Naive B cell (primary cell): ENCODE results near the gene FAAP20. TPM values are rescaled to one million over a fixed set of nuclear protein-coding genes. Genes with fewer than 3 reads are reported as not detected.

ENCODE experiments used
- ATAC-seq, 2 donors: fragments of 150-1000 bp; cut with Tn5 transposase; 2 replicates each; pipeline ENCODE4 v1.10.0; 2021; ENCODE audit warnings: low read depth in 2 of 2, mild to moderate bottlenecking in 2 of 2, moderate library complexity in 2 of 2
- DNase-seq: peaks from one replicate; pipeline ENCODE4 v3.0.0; 2022
- H3K27ac Mint-ChIP-seq, 6 donors: one replicate each; pipeline ENCODE4 v1.8.0; 2020 to 2022; ENCODE audit warnings: mild to moderate bottlenecking in 6 of 6, mixed read lengths in 6 of 6, moderate library complexity in 5 of 6, inconsistent platforms in 2 of 6
- H3K27me3 Mint-ChIP-seq, 3 donors: one replicate each; pipeline ENCODE4 v1.8.0; 2021 to 2022; ENCODE audit warnings: mixed read lengths in 3 of 3, mild to moderate bottlenecking in 1 of 3
- H3K36me3 Mint-ChIP-seq, 2 donors: one replicate each; pipeline ENCODE4 v1.8.0; 2020 to 2022; ENCODE audit warnings: mixed read lengths in 2 of 2, inconsistent platforms in 1 of 2, mild to moderate bottlenecking in 1 of 2
- H3K4me1 Mint-ChIP-seq, 3 donors: one replicate each; pipeline ENCODE4 v1.8.0; 2020 to 2022; ENCODE audit warnings: mixed read lengths in 3 of 3, inconsistent platforms in 1 of 3, mild to moderate bottlenecking in 1 of 3, moderate library complexity in 1 of 3
- H3K4me3 Mint-ChIP-seq, 8 donors: one replicate each; pipeline ENCODE4 v1.8.0; 2020 to 2022; ENCODE audit warnings: mild to moderate bottlenecking in 8 of 8, mixed read lengths in 8 of 8, moderate library complexity in 8 of 8, inconsistent platforms in 2 of 8
- H3K9me3 Mint-ChIP-seq, 7 donors: one replicate each; pipeline ENCODE4 v1.8.0; 2020 to 2022; ENCODE audit warnings: mixed read lengths in 7 of 7, mild to moderate bottlenecking in 5 of 7, inconsistent platforms in 2 of 7, moderate library complexity in 1 of 7
- polyA plus RNA-seq, 6 donors: library from polyadenylated mRNA; unstranded; fragments of 300-500 nt; fragmentation: Illumina TruSeq; gene quantifications; one replicate each; pipeline ENCODE4 v1.2.3, GENCODE V29; 2021; ENCODE audit warnings: low read depth in 6 of 6

The FAAP20 gene
- polyA plus RNA-seq, 6 donors from 2014 or later: 67.1 to 90.7 (median 77.7) TPM

GRCh38 chr1:2181271-2181670, 13.3 kb downstream of the FAAP20 start:
- Mint-ChIP-seq H3K27ac (no peak overlapping the region), H3K4me3 (no peak overlapping the region), H3K9me3 (no peaks in the 10 kb centered on the region), H3K27me3 (no peaks in the 10 kb centered on the region), H3K4me1 (peaks cover 2 to 15% (median 12%) of the 10 kb centered on the region in 3 donors), H3K36me3 (no peaks in the 10 kb centered on the region)
- DNase-seq (no peak), ATAC-seq (no peak)

DNA sequence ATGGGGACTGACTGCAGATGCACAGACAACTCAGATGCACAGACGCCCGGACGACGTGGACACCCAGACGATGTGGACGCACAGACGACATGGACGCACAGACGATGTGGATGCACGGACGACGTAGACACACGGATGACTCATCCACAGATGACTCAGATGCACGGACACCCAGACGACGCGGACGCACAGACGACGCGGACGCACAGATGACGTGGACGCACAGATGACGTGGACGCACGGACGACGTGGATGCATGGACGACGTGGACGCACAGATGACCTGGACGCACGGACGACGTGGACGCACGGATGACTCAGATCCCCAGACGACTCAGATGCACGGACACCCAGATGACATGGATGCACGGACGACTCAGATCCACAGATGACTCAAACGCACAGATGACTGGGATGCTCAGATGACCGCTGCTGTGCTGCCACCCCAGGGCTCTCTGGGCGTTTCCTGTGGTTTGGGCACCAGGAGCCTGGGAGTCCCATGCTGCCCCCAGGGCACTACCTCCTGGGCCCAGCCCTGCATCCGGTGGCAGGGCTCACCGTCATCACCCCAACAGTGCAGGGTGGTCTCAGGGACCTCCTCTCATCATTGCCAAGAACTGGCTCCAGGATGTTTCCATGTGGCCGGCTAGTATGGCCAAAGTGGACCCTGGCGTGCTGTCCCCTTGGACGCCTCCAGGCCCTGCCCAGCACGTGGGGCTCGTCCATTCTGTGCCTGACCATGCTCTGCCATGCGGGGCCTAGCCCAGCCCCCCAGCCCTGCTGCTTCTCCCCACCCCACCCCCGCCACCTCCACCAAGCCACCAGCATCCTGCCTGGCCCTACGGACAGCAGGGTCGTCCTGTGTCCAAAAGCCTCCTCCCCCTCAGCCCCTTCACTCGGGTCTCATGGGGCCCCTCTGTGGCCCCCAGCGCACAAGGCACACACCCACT, 14.0 kb downstream of the FAAP20 start:
- no peak overlapping the region for H3K27ac Mint-ChIP-seq
- DNase-seq: no peak
- no peaks in the 10 kb centered on the region for H3K9me3 Mint-ChIP-seq
- H3K4me1 Mint-ChIP-seq: peaks cover 2 to 17% (median 12%) of the 10 kb centered on the region in 3 donors
- ATAC-seq: no peak
- no peak overlapping the region for H3K4me3 Mint-ChIP-seq
- no peaks in the 10 kb centered on the region for H3K27me3 Mint-ChIP-seq
- H3K36me3 Mint-ChIP-seq: no peaks in the 10 kb centered on the region

DNA sequence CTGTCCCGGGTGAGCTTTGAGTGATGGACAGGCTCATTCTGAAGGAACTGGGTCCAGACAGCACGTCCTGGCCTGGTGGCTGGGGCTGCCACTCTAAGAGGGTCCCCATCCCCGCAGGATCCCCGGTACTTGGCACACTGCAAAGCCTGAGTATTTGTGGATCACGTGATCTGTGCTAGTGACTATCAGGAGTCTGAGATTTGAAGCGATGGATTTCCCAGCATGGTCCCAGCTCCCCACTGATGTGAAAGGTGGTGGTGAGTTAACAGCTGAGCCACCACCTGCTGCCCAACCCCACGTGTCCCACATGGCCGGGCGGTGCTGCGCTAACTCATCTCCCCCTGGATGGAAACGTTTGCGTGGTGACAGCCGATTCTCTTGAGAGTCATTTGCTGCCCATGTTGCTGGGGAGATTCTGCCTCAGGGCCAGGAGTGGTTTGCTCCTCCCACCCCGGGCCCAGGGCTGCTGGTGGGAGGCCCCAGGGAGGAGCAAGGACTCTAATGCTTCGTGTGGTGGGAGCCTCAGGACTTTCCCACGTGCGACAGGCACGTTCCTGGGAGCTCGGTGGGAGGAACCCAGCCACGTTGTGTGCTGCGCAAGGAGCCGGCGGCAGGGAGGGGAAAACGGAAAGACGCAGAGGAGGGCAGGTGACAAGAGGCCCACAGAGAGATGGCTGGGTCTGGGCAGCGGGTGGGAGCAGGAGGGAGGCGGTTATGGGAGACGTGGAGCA, 15.1 kb downstream of the FAAP20 start:
- no peak for DNase-seq
- Mint-ChIP-seq H3K4me1 (peaks cover 0 to 17% (median 16%) of the 10 kb centered on the region in 3 donors), H3K4me3 (no peak overlapping the region), H3K27ac (no peak overlapping the region), H3K9me3 (no peaks in the 10 kb centered on the region), H3K36me3 (no peaks in the 10 kb centered on the region), H3K27me3 (no peaks in the 10 kb centered on the region)
- ATAC-seq: no peak

DNA sequence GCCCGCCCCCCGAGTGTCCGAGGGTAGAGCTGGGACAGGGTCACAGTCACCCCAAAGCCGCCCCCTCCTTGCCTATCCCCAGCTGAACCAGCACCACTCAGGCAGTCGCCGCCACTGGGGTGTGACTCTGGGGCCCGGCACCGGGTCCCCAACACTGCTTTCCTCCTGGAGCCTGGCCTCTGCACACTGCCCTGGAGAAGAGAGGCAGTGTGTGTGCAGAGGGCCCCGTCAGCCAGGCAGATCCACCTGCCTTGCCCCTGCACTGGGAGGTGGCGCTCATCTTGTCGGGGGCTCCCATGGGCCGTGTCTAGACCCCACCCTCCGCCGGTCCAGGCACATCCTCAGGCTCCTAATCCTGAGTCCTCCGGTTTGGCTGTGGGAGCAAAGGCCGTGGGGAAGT, 15.7 kb downstream of the FAAP20 start:
- H3K4me3 Mint-ChIP-seq: no peak overlapping the region
- no peak overlapping the region for H3K27ac Mint-ChIP-seq
- no peaks in the 10 kb centered on the region for H3K27me3 Mint-ChIP-seq
- peaks cover 0 to 21% (median 17%) of the 10 kb centered on the region in 3 donors for H3K4me1 Mint-ChIP-seq
- no peaks in the 10 kb centered on the region for H3K36me3 Mint-ChIP-seq
- no peak for ATAC-seq
- no peak for DNase-seq
- H3K9me3 Mint-ChIP-seq: no peaks in the 10 kb centered on the region

DNA sequence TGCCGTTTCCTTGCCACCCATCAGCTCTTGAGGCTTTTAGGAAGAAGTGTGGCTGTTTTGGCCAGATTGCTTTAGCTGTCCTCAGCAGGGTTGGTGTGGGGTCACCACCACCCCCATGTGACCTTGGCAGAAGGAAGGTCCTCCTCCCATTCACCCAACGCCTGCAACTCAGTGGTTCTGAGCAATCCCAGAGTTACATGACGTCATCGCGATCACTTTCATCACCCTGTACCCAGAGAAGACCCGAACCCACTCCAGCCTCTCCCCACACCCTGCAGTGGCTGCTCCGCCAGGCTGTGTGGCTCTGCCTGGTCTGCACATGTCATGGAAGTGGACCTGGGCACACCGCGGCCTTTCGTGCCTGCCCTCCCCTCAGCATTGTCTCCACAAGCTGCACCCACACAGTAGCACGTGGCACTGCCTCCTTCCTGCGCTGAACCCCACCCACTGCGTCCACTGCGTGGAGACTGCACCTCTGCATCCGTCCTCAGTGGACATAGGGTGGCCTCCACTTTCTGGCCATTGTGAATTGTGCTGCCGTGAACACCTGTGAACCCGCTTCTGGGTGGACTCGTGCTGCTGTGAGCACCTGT, 16.5 kb downstream of the FAAP20 start:
- Mint-ChIP-seq H3K36me3 (no peaks in the 10 kb centered on the region), H3K4me3 (no peak overlapping the region), H3K4me1 (peaks cover 0 to 17% (median 14%) of the 10 kb centered on the region in 3 donors), H3K27me3 (no peaks in the 10 kb centered on the region), H3K9me3 (no peaks in the 10 kb centered on the region), H3K27ac (no peak overlapping the region)
- no peak for ATAC-seq
- DNase-seq: no peak

DNA sequence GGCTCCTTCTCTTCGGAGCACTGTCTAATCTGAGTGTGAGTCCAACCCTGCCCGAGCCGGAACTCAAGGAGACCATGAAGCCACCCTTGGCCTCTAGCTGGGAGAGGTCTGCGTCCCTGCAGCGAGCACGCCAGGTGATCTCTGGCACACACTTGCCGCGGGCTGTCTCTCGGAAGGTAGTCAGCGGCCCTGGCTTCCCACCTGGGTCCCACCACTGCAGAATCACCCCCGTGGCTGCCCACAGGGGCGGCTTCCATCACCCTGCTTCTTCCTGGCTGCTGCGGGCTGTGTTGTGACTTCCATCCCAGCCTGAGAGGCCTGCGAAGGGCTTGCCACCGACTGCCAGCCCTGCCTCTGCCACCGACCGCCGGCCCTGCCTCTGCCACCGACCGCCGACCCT, 17.0 kb downstream of the FAAP20 start:
- H3K27me3 Mint-ChIP-seq: no peaks in the 10 kb centered on the region
- DNase-seq: no peak
- H3K4me3 Mint-ChIP-seq: no peak overlapping the region
- no peaks in the 10 kb centered on the region for H3K9me3 Mint-ChIP-seq
- H3K27ac Mint-ChIP-seq: no peak overlapping the region
- no peak for ATAC-seq
- H3K36me3 Mint-ChIP-seq: no peaks in the 10 kb centered on the region
- H3K4me1 Mint-ChIP-seq: peaks cover 0 to 12% (median 11%) of the 10 kb centered on the region in 3 donors

- peaks cover 0 to 11% (median 10%) of the 10 kb centered on the region in 3 donors for H3K4me1 Mint-ChIP-seq
- ATAC-seq: no peak
- H3K27me3 Mint-ChIP-seq: no peaks in the 10 kb centered on the region
- H3K27ac Mint-ChIP-seq: no peak overlapping the region
- H3K9me3 Mint-ChIP-seq: no peaks in the 10 kb centered on the region
- H3K4me3 Mint-ChIP-seq: no peak overlapping the region
- no peaks in the 10 kb centered on the region for H3K36me3 Mint-ChIP-seq
- no peak for DNase-seq
Observed at GRCh38 chr1:2176615-2177014, 18.0 kb downstream of the FAAP20 start.

DNA sequence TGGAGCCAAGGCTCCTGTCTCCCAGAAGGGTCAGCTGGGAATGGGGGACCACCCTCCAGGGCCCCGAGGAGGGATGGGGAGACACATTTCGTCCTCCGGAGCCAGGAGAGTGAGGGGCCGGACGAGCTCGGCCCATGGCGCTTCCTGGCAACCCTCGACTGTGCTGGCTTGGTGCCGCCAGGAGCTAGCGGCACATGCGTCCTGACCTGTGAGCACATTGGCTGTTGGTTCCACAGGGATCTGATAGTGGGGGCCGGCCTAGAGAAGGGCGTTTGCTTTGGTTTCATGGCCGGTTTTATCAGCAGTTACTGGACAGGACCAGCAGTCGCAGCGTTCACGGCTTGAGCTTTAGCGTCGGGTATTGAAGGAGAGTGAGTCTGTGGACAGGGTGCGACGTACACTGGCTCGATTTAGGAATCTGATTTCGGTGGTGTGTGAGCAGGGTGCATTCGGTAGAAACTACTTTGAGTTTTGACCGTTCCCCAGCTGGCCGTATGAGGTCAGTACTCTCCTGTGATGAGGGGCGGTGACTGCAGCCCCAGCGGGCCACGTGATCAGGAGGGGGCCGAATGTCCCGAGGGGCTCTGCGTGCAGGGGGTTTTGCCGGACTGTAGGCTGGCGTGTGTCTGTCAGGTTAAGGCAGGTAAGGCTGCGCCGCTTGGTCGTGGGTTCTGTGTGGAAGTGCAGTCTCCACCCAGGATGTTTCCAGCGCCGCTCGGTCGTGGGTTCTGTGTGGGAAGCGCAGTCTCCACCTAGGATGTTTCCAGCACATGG, 18.7 kb downstream of the FAAP20 start:
- no peaks in the 10 kb centered on the region for H3K36me3 Mint-ChIP-seq
- no peaks in the 10 kb centered on the region for H3K9me3 Mint-ChIP-seq
- H3K27ac Mint-ChIP-seq: no peak overlapping the region
- peak overlapping the region in 1 of 8 donors; percentile 3 for H3K4me3 Mint-ChIP-seq
- DNase-seq: no peak
- H3K27me3 Mint-ChIP-seq: no peaks in the 10 kb centered on the region
- H3K4me1 Mint-ChIP-seq: peaks cover 0 to 11% (median 10%) of the 10 kb centered on the region in 3 donors
- no peak for ATAC-seq

DNA sequence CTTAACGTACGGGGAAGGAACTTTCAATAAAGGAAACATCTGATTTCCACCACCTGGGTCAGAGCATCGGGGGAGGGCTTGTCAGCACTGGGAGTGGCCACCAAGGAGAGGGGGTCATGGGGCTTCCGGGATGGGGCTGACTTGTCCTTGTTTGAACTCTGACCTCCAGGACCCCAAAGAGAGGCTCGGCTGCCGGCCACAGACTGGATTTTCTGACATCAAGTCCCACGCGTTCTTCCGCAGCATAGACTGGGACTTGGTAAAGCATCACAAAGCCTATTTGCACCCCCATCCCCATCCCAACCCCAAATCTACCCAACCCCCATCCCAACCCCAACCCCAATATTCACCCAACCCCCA, 19.5 kb downstream of the FAAP20 start:
- H3K4me3 Mint-ChIP-seq: peak overlapping the region in 1 of 8 donors; percentile 41
- H3K9me3 Mint-ChIP-seq: no peaks in the 10 kb centered on the region
- no peak for DNase-seq
- H3K4me1 Mint-ChIP-seq: peaks cover 0 to 11% (median 10%) of the 10 kb centered on the region in 3 donors
- H3K27me3 Mint-ChIP-seq: no peaks in the 10 kb centered on the region
- H3K27ac Mint-ChIP-seq: no peak overlapping the region
- H3K36me3 Mint-ChIP-seq: no peaks in the 10 kb centered on the region
- no peak for ATAC-seq

DNA sequence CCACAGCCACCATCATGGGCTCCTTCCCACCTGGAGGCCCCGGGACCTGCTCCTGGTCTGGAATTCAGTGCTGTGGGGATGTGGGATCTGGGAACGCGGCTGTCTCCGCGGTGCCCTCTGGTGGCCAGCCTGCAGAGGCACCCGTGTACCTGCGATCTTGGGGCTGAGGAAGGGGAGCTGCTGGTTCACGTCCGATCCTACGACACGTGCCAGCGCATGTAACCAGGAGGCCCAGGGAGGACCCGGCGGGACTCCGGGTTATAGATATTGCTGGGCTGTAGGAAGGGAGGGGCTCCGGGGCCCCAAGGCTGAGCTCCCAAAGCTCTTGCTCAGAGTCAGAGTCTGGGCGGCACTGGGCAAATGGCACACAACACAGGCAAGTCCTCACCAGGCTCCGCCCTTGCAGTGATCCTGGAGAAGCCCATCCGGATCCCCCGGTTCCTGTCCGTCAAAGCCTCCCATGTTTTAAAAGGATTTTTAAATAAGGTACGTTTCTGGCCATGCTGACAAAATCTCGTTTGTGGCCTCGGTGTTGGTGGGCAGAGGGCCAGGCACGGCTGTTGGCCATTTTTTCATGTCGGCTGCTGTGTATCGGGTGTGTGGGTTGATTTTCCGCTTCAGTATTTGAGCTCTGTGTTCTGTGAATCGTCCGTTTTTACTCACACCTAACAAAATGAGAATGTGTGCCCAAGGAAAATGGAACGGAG, 20.1 kb downstream of the FAAP20 start:
- ATAC-seq: peak; percentile 21 to 49
- DNase-seq: no peak
- no peaks in the 10 kb centered on the region for H3K27me3 Mint-ChIP-seq
- peak overlapping the region in 2 of 8 donors; percentile 15 to 41 for H3K4me3 Mint-ChIP-seq
- no peaks in the 10 kb centered on the region for H3K9me3 Mint-ChIP-seq
- H3K4me1 Mint-ChIP-seq: peaks cover 0 to 11% (median 7%) of the 10 kb centered on the region in 3 donors
- H3K36me3 Mint-ChIP-seq: no peaks in the 10 kb centered on the region
- H3K27ac Mint-ChIP-seq: no peak overlapping the region

DNA sequence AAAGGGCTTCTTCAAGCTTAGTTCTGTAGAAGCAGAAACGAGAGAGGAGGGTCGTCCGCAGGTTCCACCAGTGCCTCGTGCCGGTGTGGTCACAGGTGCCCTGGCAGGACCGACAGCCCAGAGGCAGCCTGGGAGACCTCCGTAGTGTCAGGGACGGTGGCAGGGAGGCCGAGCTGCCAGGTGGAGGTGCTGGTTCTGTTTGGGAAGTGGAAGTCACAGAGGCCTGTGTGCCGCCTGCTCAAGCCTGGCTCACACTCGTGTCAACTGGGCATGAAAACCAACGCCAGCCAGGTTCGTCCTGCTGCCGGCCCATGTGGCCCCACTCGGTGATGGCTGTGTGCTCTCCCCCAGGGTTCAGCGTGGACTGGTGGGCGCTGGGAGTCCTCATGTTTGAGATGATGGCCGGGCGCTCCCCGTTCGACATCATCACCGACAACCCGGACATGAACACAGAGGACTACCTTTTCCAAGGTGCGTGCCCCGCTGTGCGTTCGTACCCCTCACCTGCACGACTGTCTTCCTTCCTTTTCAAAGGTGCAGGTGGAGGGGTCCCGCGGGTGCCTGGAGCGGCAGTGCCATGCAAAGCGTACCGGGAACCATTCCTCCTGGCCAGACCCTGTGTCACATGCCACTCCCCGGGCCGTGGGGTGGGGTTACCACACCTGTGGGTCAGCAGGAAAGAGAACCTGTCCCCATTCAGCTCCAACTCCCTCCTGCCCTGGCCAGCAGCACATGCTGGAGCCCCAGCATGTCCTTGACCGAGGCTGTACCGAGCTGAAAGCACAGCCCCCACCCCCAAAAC, 20.8 kb downstream of the FAAP20 start:
- no peaks in the 10 kb centered on the region for H3K27me3 Mint-ChIP-seq
- no peaks in the 10 kb centered on the region for H3K36me3 Mint-ChIP-seq
- no peaks in the 10 kb centered on the region for H3K9me3 Mint-ChIP-seq
- H3K27ac Mint-ChIP-seq: peak overlapping the region in 1 of 6 donors; percentile 66
- no peak for DNase-seq
- peak; percentile 5 to 8 for ATAC-seq
- H3K4me3 Mint-ChIP-seq: peak overlapping the region in 1 of 8 donors; percentile 44
- H3K4me1 Mint-ChIP-seq: peaks cover 0 to 11% (median 6%) of the 10 kb centered on the region in 3 donors

- peaks cover 0 to 11% (median 3%) of the 10 kb centered on the region in 3 donors for H3K4me1 Mint-ChIP-seq
- no peak overlapping the region for H3K27ac Mint-ChIP-seq
- peaks cover 0 to 6% of the 10 kb centered on the region in 2 donors for H3K36me3 Mint-ChIP-seq
- no peaks in the 10 kb centered on the region for H3K9me3 Mint-ChIP-seq
- no peak for ATAC-seq
- no peaks in the 10 kb centered on the region for H3K27me3 Mint-ChIP-seq
- DNase-seq: no peak
- H3K4me3 Mint-ChIP-seq: peak overlapping the region in 1 of 8 donors; percentile 67
Observed at GRCh38 chr1:2172551-2173146, 21.9 kb downstream of the FAAP20 start.
